A549 (cell line): ENCODE data around the gene KLHL2.

Source experiments
- CTCF ChIP-seq: fragments of >200 bp; sonication (Bioruptor Twin); formaldehyde crosslinking; IDR thresholded peaks from 3 replicates; pipeline ENCODE4 v1.5.1; 2016
- HMGXB4 ChIP-seq: fragments of 250-450 bp; sonication (Bioruptor Pico); IDR thresholded peaks from 2 replicates; pipeline ENCODE4 v1.5.0; 2021; ENCODE audit warnings: mild to moderate bottlenecking, moderate library complexity, borderline replicate concordance
- RCOR1 ChIP-seq: fragments of 150-350 bp; IDR thresholded peaks from 2 replicates; pipeline ENCODE4 v1.6.1; 2014; ENCODE audit warnings: antibody characterized with exemption, low read length, low read depth

DNA sequence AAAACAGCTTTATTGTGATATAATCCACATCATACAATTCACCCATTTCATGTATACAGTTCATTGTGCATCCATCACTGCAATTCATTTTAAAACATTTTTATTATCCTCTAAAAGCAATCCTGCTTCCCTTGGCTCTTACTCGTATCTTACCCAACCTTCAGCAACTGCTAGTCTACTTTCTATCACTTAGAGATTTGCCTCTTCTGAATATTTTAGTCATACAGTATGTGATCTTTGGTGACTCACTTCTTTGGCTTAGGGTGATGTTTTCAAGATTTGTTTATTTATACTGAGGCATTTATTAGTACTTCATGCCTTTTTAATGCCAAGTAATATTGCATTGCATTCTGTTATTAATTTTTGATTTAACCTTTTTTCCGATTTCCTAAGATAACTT is 105.1 kb downstream of the KLHL2 start:
- TF ChIP-seq HMGXB4 (no peak), RCOR1 (no peak), CTCF (no peak)
